ENCODE results near the gene TRAF3.

Gene TRAF3

GRCh38 chr14:102911541-102911951, 134.3 kb downstream of the TRAF3 start:
- ATAC-seq, result no peak

DNA sequence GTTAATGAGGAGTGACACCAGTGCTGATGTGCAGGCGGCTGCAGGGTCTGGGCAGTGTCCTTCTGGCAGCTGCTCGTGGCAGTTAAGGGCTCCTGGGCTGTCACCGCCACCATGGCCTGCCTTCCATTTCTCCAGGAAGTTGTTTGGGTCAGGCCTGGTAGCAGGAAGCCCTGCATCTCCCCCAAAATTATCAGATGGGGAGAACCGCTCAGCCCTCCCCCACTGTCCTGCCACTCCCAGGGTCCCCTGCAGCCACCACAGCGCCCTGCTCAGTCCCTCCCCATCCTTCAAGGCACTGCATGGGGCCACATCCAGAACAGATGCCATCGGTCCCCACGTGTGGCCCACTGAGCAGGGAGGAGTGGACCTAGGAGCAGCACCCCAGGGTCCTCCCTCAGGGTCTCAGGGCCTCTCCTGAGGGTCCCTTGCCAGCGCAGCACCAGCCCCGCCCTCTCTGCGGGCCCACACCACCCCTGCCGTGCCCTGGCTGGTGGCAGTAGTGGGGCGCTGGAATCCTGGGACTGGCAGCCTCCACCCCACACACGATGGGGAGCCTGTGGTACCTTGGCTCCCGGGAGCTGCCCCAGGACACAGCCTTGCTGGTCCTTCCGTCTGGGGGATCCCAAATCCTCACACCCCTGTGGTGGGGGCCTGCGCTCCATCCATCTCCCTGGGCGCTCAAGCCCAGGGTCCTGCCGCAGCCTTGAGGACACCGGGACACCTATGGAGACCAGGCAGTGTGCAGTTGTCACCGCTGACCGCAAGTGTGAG, 134.9 kb downstream of the TRAF3 start:
- ATAC-seq, result no peak
- TF ChIP-seq CSRNP3 (CRISPR knock-in tag; IDR thresholded peaks at IDR 0.05), result no peak
- TF ChIP-seq CREB5 (CRISPR knock-in tag; IDR thresholded peaks at IDR 0.05; ENCODE audit: low read depth), result no peak
- TF ChIP-seq, protein P1, sequence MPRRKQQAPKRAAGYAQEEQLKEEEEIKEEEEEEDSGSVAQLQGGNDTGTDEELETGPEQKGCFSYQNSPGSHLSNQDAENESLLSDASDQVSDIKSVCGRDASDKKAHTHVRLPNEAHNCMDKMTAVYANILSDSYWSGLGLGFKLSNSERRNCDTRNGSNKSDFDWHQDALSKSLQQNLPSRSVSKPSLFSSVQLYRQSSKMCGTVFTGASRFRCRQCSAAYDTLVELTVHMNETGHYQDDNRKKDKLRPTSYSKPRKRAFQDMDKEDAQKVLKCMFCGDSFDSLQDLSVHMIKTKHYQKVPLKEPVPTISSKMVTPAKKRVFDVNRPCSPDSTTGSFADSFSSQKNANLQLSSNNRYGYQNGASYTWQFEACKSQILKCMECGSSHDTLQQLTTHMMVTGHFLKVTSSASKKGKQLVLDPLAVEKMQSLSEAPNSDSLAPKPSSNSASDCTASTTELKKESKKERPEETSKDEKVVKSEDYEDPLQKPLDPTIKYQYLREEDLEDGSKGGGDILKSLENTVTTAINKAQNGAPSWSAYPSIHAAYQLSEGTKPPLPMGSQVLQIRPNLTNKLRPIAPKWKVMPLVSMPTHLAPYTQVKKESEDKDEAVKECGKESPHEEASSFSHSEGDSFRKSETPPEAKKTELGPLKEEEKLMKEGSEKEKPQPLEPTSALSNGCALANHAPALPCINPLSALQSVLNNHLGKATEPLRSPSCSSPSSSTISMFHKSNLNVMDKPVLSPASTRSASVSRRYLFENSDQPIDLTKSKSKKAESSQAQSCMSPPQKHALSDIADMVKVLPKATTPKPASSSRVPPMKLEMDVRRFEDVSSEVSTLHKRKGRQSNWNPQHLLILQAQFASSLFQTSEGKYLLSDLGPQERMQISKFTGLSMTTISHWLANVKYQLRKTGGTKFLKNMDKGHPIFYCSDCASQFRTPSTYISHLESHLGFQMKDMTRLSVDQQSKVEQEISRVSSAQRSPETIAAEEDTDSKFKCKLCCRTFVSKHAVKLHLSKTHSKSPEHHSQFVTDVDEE (CRISPR knock-in tag; IDR thresholded peaks at IDR 0.05), result no peak
- TF ChIP-seq ZFP30 (CRISPR knock-in tag; IDR thresholded peaks at IDR 0.05), result no peak
- no peak for TF ChIP-seq RARB (CRISPR knock-in tag; IDR thresholded peaks at IDR 0.05)
- no peak for TF ChIP-seq ESRRG (CRISPR knock-in tag; IDR thresholded peaks at IDR 0.05)
- no peak for TF ChIP-seq ZFP3 (CRISPR knock-in tag; IDR thresholded peaks at IDR 0.05)
- TF ChIP-seq ZNF8 (CRISPR knock-in tag; IDR thresholded peaks at IDR 0.05), result no peak
- TF ChIP-seq PATZ1 (CRISPR knock-in tag; IDR thresholded peaks at IDR 0.05; ENCODE audit: borderline replicate concordance), result no peak
- TF ChIP-seq TOX (CRISPR knock-in tag; IDR thresholded peaks at IDR 0.05; ENCODE audit: borderline replicate concordance), result no peak
- TF ChIP-seq ISL1 (CRISPR knock-in tag; IDR thresholded peaks at IDR 0.05), result no peak
- no peak for TF ChIP-seq ARNTL (CRISPR knock-in tag; IDR thresholded peaks at IDR 0.05; ENCODE audit: borderline replicate concordance, low read depth)
- TF ChIP-seq ZNF565 (CRISPR knock-in tag; conservative IDR thresholded peaks at IDR 0.05; ENCODE audit: low read depth), result no peak
- no peak for TF ChIP-seq ZNF70 (CRISPR knock-in tag; IDR thresholded peaks at IDR 0.05)

More at GRCh38 chr14:102911541-102911951, 134.3 kb downstream of the TRAF3 start:
- TF ChIP-seq OSR1 (CRISPR knock-in tag; IDR thresholded peaks at IDR 0.05) (no peak), PATZ1 (CRISPR knock-in tag; IDR thresholded peaks at IDR 0.05; ENCODE audit: borderline replicate concordance) (no peak), ZFP30 (CRISPR knock-in tag; IDR thresholded peaks at IDR 0.05) (no peak), SNAI2 (CRISPR knock-in tag; IDR thresholded peaks at IDR 0.05) (no peak), RARB (CRISPR knock-in tag; IDR thresholded peaks at IDR 0.05) (no peak), PPARA (CRISPR knock-in tag; IDR thresholded peaks at IDR 0.05; ENCODE audit: borderline replicate concordance) (no peak), CSRNP3 (CRISPR knock-in tag; IDR thresholded peaks at IDR 0.05) (no peak), ZNF8 (CRISPR knock-in tag; IDR thresholded peaks at IDR 0.05) (no peak), ZNF565 (CRISPR knock-in tag; conservative IDR thresholded peaks at IDR 0.05; ENCODE audit: low read depth) (no peak), TCF4 (CRISPR knock-in tag; IDR thresholded peaks at IDR 0.05; ENCODE audit: borderline replicate concordance) (no peak), BACH2 (CRISPR knock-in tag; IDR thresholded peaks at IDR 0.05; ENCODE audit: borderline replicate concordance) (no peak), ISL1 (CRISPR knock-in tag; IDR thresholded peaks at IDR 0.05) (no peak), ARNTL (CRISPR knock-in tag; IDR thresholded peaks at IDR 0.05; ENCODE audit: borderline replicate concordance, low read depth) (no peak), CSDC2 (CRISPR knock-in tag; IDR thresholded peaks at IDR 0.05) (no peak)
- TF ChIP-seq, protein P1 (CRISPR knock-in tag; IDR thresholded peaks at IDR 0.05), result no peak

Data from SK-N-SH treated with all-trans-retinoic acid at 6 μM for 48 hours (cell line).